ENCODE measurements around the gene APBB3.
A peak's percentile ranks its signal among the peaks of the same experiment; 100 is the strongest.

APBB3 gene

DNA sequence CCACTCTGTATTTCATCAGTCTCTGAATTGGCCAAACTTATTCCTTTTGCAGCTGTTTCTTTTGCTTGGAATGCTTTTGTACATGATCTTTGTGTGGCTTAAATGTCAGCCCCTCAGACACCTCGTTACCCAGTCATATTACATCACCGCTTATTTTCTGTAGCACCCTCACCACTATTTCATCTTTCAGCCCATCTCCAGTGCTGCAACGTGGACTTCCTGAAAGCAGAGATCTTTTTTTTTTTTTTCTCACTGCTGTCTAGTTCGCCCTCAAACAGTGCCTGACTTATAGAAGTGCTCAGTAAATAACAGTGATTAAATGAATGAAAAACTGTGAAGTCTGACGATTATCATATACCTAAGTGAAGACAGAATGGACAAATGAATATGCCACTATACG, 8.0 kb downstream of the APBB3 start:
- TF ChIP-seq, protein P1, sequence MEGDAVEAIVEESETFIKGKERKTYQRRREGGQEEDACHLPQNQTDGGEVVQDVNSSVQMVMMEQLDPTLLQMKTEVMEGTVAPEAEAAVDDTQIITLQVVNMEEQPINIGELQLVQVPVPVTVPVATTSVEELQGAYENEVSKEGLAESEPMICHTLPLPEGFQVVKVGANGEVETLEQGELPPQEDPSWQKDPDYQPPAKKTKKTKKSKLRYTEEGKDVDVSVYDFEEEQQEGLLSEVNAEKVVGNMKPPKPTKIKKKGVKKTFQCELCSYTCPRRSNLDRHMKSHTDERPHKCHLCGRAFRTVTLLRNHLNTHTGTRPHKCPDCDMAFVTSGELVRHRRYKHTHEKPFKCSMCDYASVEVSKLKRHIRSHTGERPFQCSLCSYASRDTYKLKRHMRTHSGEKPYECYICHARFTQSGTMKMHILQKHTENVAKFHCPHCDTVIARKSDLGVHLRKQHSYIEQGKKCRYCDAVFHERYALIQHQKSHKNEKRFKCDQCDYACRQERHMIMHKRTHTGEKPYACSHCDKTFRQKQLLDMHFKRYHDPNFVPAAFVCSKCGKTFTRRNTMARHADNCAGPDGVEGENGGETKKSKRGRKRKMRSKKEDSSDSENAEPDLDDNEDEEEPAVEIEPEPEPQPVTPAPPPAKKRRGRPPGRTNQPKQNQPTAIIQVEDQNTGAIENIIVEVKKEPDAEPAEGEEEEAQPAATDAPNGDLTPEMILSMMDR (IDR thresholded peaks at IDR 0.05; ENCODE audit: insufficient read depth, low read depth, low read length, missing control alignments) = no peak
- H3K4me3 ChIP-seq (ENCODE audit: low read depth, low read length) = peak overlapping the region; percentile 94
- no peak for DNase-seq (ENCODE audit: low read depth)

DNA sequence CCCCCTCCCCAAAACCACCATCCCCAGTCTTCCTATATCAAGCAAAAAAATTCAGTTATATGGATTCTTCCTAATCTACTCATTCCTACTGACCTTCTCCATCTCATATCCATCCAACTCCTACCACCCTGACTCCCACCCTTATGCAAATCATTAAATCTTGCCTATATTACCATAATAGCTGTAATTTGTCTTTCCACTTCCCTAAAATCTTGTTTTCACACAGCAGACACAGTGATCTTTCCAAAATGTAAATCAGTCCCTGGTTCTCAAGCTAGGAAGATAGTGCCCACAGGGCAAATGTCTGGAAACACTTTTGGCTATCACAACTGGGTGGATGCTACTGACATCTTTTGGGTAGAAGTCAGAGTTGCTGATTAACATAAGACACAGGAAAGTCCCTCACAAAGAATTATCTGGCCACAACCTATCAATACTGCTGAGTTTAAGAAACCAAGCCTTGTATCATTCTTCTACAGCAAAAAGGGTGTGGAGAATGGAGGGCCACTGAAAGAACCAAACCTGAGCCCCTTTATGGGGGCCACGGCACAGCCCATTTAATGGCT, 8.6 kb downstream of the APBB3 start:
- peak; percentile 37 for DNase-seq (ENCODE audit: low read depth)
- TF ChIP-seq, protein P1 (IDR thresholded peaks at IDR 0.05; ENCODE audit: insufficient read depth, low read depth, low read length, missing control alignments) = no peak

DNA sequence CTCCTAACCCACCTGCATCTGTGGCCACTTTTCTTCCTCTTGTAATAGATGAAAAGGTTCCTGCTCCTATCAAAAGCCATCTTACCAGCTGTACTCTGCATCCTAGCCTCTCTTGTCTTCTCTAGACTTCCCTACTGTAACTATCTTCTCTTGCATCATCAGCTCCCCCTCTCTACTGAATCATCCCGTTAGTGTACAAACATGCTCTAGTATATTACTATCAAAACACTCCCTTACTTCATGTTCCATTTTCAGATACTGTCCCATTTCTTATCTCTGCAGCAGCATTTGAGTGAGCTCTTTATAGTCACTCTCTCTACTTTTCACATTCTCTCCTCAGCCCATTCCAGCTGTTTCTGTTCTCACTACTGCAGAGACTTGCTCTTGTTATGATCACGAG, 9.9 kb downstream of the APBB3 start:
- no peak overlapping the region for H3K4me3 ChIP-seq (ENCODE audit: low read depth, low read length)
- DNase-seq (ENCODE audit: low read depth) = no peak
- TF ChIP-seq, protein P1 (IDR thresholded peaks at IDR 0.05; ENCODE audit: insufficient read depth, low read depth, low read length, missing control alignments) = no peak

More for the DNA sequence above, 8.6 kb downstream of the APBB3 start:
- H3K4me3 ChIP-seq (ENCODE audit: low read depth, low read length) = peak overlapping the region; percentile 94

DNA sequence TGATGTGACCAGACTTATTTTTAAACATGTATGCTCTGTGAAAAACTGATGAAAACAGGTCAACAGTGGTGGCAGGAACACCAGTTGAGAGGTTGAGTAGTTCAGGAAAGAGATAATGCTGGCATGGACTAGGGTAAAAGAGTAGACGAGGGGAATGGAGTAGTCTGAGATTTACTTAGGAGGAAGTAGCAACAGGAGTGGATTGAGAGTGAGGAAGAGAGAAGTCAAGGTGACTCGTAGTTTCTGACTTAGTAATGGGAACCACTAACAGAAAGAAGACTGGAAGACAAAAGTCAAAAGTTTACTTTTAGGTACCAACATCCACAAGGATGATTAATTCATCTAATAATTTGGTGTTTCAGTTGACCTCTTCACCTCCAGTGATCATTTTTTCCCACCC, 10.7 kb downstream of the APBB3 start:
- TF ChIP-seq, protein P1 (IDR thresholded peaks at IDR 0.05; ENCODE audit: insufficient read depth, low read depth, low read length, missing control alignments) = no peak
- peak; percentile 32 for DNase-seq (ENCODE audit: low read depth)
- H3K4me3 ChIP-seq (ENCODE audit: low read depth, low read length) = no peak overlapping the region

DNA sequence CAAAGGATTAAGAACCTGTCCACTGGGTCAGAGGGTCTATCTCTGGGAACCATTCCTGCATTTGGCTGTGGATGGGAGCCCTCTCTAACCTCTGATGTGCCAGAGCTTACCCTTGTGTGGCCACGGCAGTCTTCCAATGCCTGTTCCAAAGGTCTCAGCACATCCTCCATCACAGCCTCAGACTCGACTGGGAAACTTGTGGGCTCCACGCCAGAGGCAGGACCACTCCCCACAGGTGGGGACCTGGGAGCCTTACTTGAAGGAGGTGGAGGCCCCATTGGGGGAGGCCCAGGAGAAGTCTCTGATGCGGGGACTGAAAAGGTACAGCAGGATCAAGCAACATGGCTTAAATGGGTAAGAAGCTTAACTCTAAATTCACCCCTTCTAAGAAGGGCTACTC, 12.5 kb downstream of the APBB3 start:
- TF ChIP-seq, protein P1 (IDR thresholded peaks at IDR 0.05; ENCODE audit: insufficient read depth, low read depth, low read length, missing control alignments) = no peak
- H3K4me3 ChIP-seq (ENCODE audit: low read depth, low read length) = no peak overlapping the region
- DNase-seq (ENCODE audit: low read depth) = no peak

DNA sequence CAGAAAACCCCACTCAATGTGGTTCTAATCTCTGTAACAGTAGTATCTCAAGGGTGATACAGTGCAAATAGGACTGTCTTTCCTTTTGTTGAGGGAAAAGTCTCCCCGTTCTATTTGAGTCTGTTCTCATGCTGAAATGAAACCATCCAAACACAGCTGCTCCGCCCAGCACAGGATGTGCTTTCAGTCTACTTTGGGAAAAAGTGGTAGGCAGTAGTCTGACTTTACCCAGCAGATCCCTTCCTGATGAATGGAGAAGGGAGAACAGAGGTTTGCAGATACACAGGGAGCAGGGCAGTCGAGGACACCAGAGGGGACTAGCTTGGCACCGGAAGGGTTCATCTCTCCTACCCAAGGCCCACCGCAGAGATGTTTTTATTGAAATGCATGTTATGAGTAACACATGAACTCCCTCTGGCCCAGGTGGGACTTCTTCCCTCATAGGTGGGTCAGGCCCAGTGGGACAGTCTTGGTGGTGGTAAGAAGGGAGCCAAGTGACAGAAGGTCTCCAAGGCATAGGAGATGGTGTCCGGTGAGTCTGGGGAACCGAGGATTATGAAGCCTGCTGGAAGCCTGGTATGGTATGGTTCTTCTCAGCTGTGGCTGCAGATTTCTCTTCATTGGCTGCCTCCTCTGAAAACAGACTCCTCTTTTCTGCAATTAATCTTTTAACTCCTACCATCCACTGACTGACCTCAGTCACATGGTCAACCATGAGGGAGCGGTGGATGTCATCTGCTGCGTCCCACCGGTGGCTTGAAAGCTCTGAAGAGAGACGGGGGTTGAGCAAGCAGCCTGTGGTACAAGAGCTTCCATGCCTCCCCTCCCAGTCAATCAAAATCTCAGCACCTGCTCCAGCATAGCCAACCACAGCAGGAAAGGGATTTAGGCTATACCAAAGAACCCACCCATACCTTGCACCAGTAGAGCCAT, 14.0 kb downstream of the APBB3 start:
- no peak overlapping the region for H3K4me3 ChIP-seq (ENCODE audit: low read depth, low read length)
- TF ChIP-seq, protein P1 (IDR thresholded peaks at IDR 0.05; ENCODE audit: insufficient read depth, low read depth, low read length, missing control alignments) = no peak
- no peak for DNase-seq (ENCODE audit: low read depth)

All from GM12865 (cell line).